ENCODE measurements around the gene FIGN. TPM values are rescaled to one million over a fixed set of nuclear protein-coding genes. Genes with fewer than 3 reads are reported as not detected.

FIGN gene
- total and polyA plus RNA-seq, 8 donors = 4.9 to 8.2 (median 6.4) TPM

- Histone ChIP-seq H3K4me1 (no peaks in the 10 kb centered on the region), H3K36me3 (no peaks in the 10 kb centered on the region), H3K9me3 (no peaks in the 10 kb centered on the region), H3K4me3 (no peak overlapping the region), H3K27ac (no peak overlapping the region), H3K27me3 (no peaks in the 10 kb centered on the region)
- intact Hi-C loops (cut with DNase I) = no loop called here
- DNase-seq (no peak), ATAC-seq (no peak)
- TF ChIP-seq, protein P1, sequence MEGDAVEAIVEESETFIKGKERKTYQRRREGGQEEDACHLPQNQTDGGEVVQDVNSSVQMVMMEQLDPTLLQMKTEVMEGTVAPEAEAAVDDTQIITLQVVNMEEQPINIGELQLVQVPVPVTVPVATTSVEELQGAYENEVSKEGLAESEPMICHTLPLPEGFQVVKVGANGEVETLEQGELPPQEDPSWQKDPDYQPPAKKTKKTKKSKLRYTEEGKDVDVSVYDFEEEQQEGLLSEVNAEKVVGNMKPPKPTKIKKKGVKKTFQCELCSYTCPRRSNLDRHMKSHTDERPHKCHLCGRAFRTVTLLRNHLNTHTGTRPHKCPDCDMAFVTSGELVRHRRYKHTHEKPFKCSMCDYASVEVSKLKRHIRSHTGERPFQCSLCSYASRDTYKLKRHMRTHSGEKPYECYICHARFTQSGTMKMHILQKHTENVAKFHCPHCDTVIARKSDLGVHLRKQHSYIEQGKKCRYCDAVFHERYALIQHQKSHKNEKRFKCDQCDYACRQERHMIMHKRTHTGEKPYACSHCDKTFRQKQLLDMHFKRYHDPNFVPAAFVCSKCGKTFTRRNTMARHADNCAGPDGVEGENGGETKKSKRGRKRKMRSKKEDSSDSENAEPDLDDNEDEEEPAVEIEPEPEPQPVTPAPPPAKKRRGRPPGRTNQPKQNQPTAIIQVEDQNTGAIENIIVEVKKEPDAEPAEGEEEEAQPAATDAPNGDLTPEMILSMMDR (IDR thresholded peaks at IDR 0.05) = no peak
Measured at GRCh38 chr2:163717993-163718680, 17.7 kb downstream of the FIGN start.

DNA sequence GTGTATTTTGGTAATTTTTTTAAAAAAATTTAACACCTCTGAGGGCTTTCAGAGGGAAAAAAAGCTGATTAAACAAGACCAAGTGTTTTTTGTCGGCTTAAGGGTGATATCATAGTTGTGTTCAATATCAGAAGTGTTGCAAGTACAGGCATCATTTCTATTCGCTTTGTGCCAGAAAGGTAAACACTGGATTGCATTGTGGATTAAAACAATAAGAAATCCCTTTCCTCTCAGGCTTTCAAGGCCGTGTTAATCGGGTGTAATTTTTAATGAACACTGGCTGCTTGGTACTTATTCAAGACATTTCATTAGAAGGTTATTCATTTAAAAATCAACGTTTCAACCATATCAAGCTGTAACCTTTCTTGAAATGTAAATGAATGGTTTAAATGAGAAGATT is 18.3 kb downstream of the FIGN start:
- DNase-seq (no peak), ATAC-seq (no peak)
- TF ChIP-seq, protein P1 (IDR thresholded peaks at IDR 0.05) = no peak
- H3K4me1 ChIP-seq = no peaks in the 10 kb centered on the region
- no peak overlapping the region for H3K27ac ChIP-seq
- no peaks in the 10 kb centered on the region for H3K36me3 ChIP-seq
- no peaks in the 10 kb centered on the region for H3K9me3 ChIP-seq
- H3K27me3 ChIP-seq = no peaks in the 10 kb centered on the region
- intact Hi-C loops (cut with DNase I) = no loop called here
- no peak overlapping the region for H3K4me3 ChIP-seq

- TF ChIP-seq, protein P1 (IDR thresholded peaks at IDR 0.05) = no peak
- H3K9me3 ChIP-seq = no peaks in the 10 kb centered on the region
- no peak overlapping the region for H3K4me3 ChIP-seq
- no peaks in the 10 kb centered on the region for H3K4me1 ChIP-seq
- no peak overlapping the region for H3K27ac ChIP-seq
- H3K36me3 ChIP-seq = no peaks in the 10 kb centered on the region
- intact Hi-C loops (cut with DNase I) = no loop called here
- H3K27me3 ChIP-seq = no peaks in the 10 kb centered on the region
- DNase-seq (no peak), ATAC-seq (no peak)
Measured at GRCh38 chr2:163716101-163716500, 19.7 kb downstream of the FIGN start.

GRCh38 chr2:163715668-163716067 is 20.1 kb downstream of the FIGN start:
- H3K27ac ChIP-seq = no peak overlapping the region
- H3K4me1 ChIP-seq = no peaks in the 10 kb centered on the region
- H3K36me3 ChIP-seq = no peaks in the 10 kb centered on the region
- no peak overlapping the region for H3K4me3 ChIP-seq
- no peaks in the 10 kb centered on the region for H3K9me3 ChIP-seq
- H3K27me3 ChIP-seq = no peaks in the 10 kb centered on the region
- DNase-seq (no peak), ATAC-seq (no peak)
- TF ChIP-seq, protein P1 (IDR thresholded peaks at IDR 0.05) = no peak
- intact Hi-C loops (cut with DNase I) = no loop called here

DNA sequence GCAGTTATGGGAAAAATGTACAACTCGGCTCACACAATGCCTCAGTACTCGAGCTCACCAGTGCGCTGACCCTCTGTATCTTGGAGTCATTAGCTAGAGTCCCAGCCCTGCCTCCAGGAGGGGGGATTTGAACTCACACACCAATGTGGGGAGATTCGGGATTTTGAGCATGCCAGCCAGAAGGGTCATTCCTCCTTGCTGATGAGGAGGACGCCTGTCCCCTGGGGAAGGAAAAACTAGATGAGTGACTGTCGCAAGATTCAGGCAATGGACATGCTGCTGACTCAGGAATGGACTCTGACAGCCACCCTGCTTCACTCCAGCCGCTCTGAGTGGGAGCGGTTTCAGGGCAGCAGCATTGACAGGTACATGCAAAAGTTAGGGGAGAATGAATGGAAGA is 20.6 kb downstream of the FIGN start:
- TF ChIP-seq, protein P1 (IDR thresholded peaks at IDR 0.05) = no peak
- H3K4me1 ChIP-seq = no peaks in the 10 kb centered on the region
- no peak overlapping the region for H3K4me3 ChIP-seq
- intact Hi-C loops (cut with DNase I) = no loop called here
- H3K27ac ChIP-seq = no peak overlapping the region
- no peaks in the 10 kb centered on the region for H3K9me3 ChIP-seq
- DNase-seq (no peak), ATAC-seq (no peak)
- H3K36me3 ChIP-seq = no peaks in the 10 kb centered on the region
- no peaks in the 10 kb centered on the region for H3K27me3 ChIP-seq
